GM18526 (cell line): Measurements from ENCODE around the gene PSMC4.

ENCODE experiments used
- POLR2A ChIP-seq: IDR thresholded peaks from 3 replicates; pipeline ENCODE4 v1.6.1; 2011; ENCODE audit not compliant: insufficient read length; ENCODE audit errors: extremely low read depth

The PSMC4 gene

GRCh38 chr19:39969681-39970424, 1.1 kb upstream of the PSMC4 start:
- no peak for TF ChIP-seq POLR2A

DNA sequence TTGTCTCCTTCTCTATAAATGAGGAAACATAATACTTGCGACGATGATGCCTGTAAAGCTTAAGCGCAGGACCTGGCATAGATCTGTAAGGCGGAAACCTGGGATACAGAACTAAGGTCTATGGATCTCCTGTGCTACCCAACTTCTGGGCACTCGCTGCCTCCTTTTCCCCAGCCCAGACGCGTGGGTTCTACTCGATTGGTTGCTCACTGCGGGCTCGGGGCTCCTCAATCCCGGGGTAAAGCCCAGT, 615 bp upstream of the PSMC4 start:
- TF ChIP-seq POLR2A, result no peak

DNA sequence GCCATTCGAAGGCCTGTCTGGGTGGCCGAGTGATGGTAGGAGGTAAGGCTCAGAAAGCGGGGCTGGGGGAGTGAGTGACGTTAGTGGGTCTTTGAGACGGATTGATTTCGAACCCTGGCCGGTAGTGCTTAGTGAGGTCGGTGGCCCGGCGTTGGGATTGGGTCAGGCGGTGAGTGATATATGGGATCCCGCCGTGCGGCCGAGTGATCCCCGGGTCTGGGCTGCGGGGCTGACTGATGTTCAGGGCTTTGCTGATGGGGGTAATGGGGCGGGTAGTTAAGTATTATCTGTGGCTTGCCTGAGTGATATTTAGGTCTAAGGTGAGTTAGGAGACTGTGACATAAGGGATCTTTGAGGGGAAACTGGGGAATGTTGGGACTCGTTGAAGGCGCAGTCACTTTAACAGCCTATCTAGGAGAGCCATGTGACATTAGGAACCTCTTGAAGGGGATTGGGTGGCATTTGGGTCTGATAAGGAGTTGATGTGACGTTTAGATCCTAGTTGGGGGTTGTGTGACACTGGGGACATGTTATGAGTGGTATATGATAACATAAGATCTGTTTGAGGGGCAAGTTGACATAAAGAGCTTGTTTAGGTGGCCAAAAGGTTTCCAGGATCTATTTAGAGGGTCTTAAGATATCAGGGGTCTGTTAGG, 543 bp downstream of the PSMC4 start:
- TF ChIP-seq POLR2A, result no peak

- TF ChIP-seq POLR2A, result no peak
Measured at GRCh38 chr19:39974377-39975155, 3.6 kb downstream of the PSMC4 start.

- TF ChIP-seq POLR2A, result no peak
Measured at GRCh38 chr19:39982883-39983282, 11.9 kb downstream of the PSMC4 start.

DNA sequence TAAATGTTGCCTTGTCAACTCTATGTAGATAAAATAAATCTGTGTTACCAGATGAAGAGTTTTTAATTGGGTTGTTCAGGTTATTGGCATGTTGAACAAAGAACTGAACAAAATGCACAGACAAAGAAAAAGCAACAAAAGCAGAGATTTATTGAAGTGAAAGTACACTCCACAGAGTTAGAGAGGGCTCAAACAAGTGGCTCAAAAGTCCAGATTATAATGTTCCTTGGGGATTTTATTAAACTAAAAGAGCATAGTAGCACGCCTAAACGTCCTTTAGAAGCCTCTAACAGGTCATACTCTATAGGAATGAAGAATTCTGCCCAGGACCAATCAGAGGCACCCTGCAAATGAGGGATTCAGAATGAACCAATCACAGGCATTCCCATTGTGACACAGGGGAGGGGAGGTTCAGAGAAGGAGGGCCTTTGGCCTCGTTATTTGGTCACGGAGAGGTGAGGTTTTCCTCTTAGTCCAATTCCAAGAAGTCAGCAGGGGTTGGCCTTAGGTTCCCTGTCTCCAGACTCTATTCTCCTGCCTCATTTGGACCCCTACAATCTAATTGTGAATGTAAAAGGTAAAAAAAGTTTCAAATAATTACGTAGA, 12.8 kb downstream of the PSMC4 start:
- no peak for TF ChIP-seq POLR2A

GRCh38 chr19:39986643-39987042, 15.7 kb downstream of the PSMC4 start:
- no peak for TF ChIP-seq POLR2A

DNA sequence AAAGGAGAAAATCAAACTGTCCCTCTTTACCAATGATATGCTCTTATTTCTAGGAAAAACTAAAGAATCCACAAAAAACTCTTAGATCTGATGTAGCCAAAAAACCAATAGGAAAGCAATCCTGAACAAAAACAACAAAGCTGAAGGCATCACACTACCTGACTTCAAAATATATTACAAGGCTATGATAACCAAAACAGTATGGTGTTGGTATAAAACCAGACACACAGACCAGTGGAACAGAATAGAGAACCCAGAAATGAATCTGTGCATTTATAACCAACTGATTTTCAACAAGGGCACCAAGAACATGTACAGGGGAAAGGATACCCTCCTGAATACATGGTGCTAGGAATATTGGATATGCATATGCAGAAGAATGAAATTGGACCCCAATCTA, 16.2 kb downstream of the PSMC4 start:
- no peak for TF ChIP-seq POLR2A

GRCh38 chr19:39987596-39987995, 16.6 kb downstream of the PSMC4 start:
- TF ChIP-seq POLR2A, result no peak

DNA sequence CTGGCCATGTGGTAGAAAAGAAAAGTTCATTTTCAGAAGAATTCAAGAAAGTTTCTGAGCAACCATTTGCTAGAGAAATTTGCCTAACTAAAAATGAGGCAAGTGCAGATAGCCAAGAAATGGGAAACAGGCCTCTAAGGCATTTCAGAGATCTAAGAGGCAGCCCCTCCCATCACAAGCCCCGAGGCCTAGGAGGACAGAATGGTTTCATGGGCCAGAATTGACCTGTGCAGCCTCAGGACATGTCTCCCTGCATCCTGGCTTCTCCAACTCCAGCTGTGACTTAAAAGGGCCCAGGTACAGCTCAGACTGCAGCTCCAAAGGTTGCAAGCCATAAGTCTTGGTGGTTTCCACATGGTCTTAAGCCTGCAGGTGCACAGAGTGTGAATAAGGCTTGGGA, 22.6 kb downstream of the PSMC4 start:
- no peak for TF ChIP-seq POLR2A

- no peak for TF ChIP-seq POLR2A
Measured at GRCh38 chr19:39994361-39994760, 23.4 kb downstream of the PSMC4 start.

GRCh38 chr19:39995794-39996193, 24.8 kb downstream of the PSMC4 start:
- no peak for TF ChIP-seq POLR2A

DNA sequence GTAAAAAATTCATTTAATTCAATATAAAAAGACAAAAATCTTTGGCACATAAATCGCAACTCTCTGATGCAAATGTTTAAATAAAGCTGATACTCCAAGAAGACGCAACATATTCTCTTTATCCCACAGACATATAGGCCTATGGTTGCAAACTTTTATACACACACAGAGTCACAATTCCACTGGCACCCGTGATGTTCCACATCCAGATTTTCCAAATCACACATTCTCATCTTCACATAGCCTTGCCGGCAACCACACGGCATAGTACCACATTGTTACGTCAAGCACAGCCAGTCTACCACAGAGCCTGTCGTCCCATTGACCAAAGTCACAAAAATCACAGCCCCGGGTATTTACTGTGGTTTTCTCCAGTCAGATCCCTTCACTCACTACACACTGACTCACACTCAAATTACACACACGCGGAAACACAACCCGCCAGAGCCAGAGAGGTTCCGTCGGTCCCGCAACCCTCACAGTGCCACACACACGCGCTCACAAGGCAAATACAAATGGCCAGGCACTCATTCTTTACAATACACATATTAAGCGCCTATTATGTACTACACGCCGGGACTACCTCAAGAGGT, 25.3 kb downstream of the PSMC4 start:
- no peak for TF ChIP-seq POLR2A

DNA sequence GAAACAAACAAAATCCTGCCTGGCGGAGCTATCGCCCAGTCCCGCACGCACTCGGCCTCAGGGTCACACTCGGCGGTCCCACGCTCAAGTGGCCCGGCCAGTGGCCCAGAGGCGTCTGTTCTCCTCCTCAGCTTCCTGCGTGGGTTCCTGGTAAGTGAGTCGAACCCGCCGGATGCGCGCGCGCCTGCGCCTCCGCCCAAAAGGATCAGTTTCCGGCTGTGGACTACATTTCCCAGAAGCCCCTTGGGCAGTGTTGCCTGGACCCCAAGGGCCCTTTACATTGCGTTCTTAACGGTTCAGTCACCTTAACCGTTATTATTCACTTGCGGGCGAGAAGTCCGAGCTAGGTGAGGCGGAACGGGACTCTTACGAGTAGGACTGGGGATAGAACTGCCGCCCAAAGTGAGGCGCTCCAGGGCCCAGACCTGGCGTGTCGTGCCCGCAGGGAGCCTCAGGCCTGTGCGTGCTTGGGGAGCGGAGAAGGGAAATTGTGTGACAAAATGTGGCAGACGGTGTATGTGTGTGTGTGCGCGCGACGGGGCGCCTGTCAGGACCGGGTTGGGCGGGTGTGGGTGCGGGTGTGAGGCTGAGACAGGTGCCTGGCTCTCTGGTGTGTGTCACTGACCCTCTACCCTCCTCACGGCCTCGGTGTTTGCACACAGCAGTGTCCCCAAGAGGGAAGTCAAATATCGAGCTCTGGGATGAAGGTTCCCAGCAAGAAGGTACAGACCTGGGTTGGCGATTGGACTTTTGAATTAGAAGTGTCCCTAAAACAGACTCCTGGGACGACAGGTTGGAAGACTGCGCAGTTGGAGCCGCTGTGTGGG, 26.1 kb downstream of the PSMC4 start, which contains the start of gene ZNF546:
Gene ZNF546, plus strand, starts transcription at position 250 of the 827 bp plus-strand sequence. CDS start 1,267 bp downstream, outside the sequence.
- peak; percentile 97 for TF ChIP-seq POLR2A
